ENCODE data around the gene PTPN14.

Gene PTPN14

DNA sequence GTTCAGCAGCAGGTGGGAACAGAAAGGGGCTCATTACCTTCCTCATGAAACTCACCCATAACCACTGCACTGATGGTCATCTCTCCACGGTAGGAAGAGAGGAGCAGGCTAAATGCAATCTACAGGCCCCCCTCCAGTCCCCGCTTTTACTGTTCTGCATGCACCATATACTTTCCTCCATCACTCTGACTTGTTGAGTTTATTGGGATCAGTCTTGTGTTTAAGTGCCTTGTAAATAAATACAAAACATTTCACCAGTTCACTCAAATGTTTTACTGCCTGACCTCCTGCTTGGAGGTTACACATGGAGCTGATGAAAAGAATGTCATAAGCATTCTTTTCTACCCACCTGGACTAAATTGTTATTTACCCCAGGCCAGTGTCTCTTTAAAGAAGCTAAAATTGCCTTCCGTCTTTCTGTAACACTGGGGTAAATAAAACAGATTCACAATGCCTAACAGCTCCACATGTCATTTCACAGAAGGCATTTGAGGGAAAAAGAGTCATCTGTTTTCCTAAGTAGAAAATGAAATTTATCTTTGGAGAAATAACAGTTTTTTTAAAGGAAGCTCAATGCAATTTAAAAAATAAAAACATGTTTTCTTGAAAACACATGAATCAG is 30.7 kb downstream of the PTPN14 start (continued):
- TF ChIP-seq ZNF311 (tag by site-specific recombination; IDR thresholded peaks at IDR 0.05; ENCODE audit: borderline replicate concordance) (no peak), ZNF629 (tag by site-specific recombination; IDR thresholded peaks at IDR 0.05) (peak; percentile 76), ZNF202 (tag by site-specific recombination; IDR thresholded peaks at IDR 0.05; ENCODE audit: borderline replicate concordance) (no peak), ZNF610 (tag by site-specific recombination; IDR thresholded peaks at IDR 0.05; ENCODE audit: borderline replicate concordance) (peak; percentile 93; the same call in 1 of the 2 replicates), KLF16 (tag by site-specific recombination; IDR thresholded peaks at IDR 0.05) (peak; percentile 85), OSR2 (tag by site-specific recombination; IDR thresholded peaks at IDR 0.05) (peak; percentile 99), OVOL3 (tag by site-specific recombination; IDR thresholded peaks at IDR 0.05) (peak; percentile 96), ZNF521 (tag by site-specific recombination; IDR thresholded peaks at IDR 0.05) (no peak), ZNF776 (tag by site-specific recombination; IDR thresholded peaks at IDR 0.05; ENCODE audit: borderline replicate concordance) (no peak), ZXDB (tag by site-specific recombination; IDR thresholded peaks at IDR 0.05) (peak; percentile 88), ZFP37 (tag by site-specific recombination; IDR thresholded peaks at IDR 0.05) (no peak), ZNF843 (tag by site-specific recombination; IDR thresholded peaks at IDR 0.05) (peak; percentile 99), ZNF660 (tag by site-specific recombination; IDR thresholded peaks at IDR 0.05) (no peak), ZNF302 (tag by site-specific recombination; IDR thresholded peaks at IDR 0.05; ENCODE audit: low read depth) (0 out of 2 replicates have a peak, but pooled peaks have one; percentile 49), ZNF2 (tag by site-specific recombination; IDR thresholded peaks at IDR 0.05) (peak; percentile 65; the same call in 1 of the 2 replicates), ZNF112 (tag by site-specific recombination; IDR thresholded peaks at IDR 0.05) (no peak), SCRT1 (tag by site-specific recombination; IDR thresholded peaks at IDR 0.05; ENCODE audit: borderline replicate concordance) (peak; percentile 97), KLF7 (tag by site-specific recombination; IDR thresholded peaks at IDR 0.05; ENCODE audit: borderline replicate concordance) (peak; percentile 84; the same call in 1 of the 2 replicates), ZNF416 (tag by site-specific recombination; IDR thresholded peaks at IDR 0.05) (no peak), ZNF664 (tag by site-specific recombination; IDR thresholded peaks at IDR 0.05) (peak; percentile 40; the same call in 1 of the 2 replicates), ZBTB20 (tag by site-specific recombination; IDR thresholded peaks at IDR 0.05) (no peak), ZNF626 (tag by site-specific recombination; IDR thresholded peaks at IDR 0.05) (peak; percentile 47; the same call in 1 of the 2 replicates)
- TF ChIP-seq, protein P1, sequence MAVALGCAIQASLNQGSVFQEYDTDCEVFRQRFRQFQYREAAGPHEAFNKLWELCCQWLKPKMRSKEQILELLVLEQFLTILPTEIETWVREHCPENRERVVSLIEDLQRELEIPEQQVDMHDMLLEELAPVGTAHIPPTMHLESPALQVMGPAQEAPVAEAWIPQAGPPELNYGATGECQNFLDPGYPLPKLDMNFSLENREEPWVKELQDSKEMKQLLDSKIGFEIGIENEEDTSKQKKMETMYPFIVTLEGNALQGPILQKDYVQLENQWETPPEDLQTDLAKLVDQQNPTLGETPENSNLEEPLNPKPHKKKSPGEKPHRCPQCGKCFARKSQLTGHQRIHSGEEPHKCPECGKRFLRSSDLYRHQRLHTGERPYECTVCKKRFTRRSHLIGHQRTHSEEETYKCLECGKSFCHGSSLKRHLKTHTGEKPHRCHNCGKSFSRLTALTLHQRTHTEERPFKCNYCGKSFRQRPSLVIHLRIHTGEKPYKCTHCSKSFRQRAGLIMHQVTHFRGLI (tag by site-specific recombination; IDR thresholded peaks at IDR 0.05), result peak; percentile 69
- TF ChIP-seq, protein P2, sequence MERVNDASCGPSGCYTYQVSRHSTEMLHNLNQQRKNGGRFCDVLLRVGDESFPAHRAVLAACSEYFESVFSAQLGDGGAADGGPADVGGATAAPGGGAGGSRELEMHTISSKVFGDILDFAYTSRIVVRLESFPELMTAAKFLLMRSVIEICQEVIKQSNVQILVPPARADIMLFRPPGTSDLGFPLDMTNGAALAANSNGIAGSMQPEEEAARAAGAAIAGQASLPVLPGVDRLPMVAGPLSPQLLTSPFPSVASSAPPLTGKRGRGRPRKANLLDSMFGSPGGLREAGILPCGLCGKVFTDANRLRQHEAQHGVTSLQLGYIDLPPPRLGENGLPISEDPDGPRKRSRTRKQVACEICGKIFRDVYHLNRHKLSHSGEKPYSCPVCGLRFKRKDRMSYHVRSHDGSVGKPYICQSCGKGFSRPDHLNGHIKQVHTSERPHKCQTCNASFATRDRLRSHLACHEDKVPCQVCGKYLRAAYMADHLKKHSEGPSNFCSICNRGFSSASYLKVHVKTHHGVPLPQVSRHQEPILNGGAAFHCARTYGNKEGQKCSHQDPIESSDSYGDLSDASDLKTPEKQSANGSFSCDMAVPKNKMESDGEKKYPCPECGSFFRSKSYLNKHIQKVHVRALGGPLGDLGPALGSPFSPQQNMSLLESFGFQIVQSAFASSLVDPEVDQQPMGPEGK (tag by site-specific recombination; IDR thresholded peaks at IDR 0.05), result peak; percentile 53
- TF ChIP-seq, protein P3, sequence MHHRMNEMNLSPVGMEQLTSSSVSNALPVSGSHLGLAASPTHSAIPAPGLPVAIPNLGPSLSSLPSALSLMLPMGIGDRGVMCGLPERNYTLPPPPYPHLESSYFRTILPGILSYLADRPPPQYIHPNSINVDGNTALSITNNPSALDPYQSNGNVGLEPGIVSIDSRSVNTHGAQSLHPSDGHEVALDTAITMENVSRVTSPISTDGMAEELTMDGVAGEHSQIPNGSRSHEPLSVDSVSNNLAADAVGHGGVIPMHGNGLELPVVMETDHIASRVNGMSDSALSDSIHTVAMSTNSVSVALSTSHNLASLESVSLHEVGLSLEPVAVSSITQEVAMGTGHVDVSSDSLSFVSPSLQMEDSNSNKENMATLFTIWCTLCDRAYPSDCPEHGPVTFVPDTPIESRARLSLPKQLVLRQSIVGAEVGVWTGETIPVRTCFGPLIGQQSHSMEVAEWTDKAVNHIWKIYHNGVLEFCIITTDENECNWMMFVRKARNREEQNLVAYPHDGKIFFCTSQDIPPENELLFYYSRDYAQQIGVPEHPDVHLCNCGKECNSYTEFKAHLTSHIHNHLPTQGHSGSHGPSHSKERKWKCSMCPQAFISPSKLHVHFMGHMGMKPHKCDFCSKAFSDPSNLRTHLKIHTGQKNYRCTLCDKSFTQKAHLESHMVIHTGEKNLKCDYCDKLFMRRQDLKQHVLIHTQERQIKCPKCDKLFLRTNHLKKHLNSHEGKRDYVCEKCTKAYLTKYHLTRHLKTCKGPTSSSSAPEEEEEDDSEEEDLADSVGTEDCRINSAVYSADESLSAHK (tag by site-specific recombination; IDR thresholded peaks at IDR 0.05), result peak; percentile 97
- TF ChIP-seq, protein P4, sequence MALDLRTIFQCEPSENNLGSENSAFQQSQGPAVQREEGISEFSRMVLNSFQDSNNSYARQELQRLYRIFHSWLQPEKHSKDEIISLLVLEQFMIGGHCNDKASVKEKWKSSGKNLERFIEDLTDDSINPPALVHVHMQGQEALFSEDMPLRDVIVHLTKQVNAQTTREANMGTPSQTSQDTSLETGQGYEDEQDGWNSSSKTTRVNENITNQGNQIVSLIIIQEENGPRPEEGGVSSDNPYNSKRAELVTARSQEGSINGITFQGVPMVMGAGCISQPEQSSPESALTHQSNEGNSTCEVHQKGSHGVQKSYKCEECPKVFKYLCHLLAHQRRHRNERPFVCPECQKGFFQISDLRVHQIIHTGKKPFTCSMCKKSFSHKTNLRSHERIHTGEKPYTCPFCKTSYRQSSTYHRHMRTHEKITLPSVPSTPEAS (tag by site-specific recombination; IDR thresholded peaks at IDR 0.05), result peak; percentile 51; the same call in 1 of the 2 replicates
- TF ChIP-seq, protein P5, sequence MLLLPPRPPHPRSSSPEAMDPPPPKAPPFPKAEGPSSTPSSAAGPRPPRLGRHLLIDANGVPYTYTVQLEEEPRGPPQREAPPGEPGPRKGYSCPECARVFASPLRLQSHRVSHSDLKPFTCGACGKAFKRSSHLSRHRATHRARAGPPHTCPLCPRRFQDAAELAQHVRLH (tag by site-specific recombination; IDR thresholded peaks at IDR 0.05), result peak; percentile 98
- TF ChIP-seq, protein P6, sequence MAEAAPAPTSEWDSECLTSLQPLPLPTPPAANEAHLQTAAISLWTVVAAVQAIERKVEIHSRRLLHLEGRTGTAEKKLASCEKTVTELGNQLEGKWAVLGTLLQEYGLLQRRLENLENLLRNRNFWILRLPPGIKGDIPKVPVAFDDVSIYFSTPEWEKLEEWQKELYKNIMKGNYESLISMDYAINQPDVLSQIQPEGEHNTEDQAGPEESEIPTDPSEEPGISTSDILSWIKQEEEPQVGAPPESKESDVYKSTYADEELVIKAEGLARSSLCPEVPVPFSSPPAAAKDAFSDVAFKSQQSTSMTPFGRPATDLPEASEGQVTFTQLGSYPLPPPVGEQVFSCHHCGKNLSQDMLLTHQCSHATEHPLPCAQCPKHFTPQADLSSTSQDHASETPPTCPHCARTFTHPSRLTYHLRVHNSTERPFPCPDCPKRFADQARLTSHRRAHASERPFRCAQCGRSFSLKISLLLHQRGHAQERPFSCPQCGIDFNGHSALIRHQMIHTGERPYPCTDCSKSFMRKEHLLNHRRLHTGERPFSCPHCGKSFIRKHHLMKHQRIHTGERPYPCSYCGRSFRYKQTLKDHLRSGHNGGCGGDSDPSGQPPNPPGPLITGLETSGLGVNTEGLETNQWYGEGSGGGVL (tag by site-specific recombination; IDR thresholded peaks at IDR 0.05), result peak; percentile 55
- TF ChIP-seq, protein P7, sequence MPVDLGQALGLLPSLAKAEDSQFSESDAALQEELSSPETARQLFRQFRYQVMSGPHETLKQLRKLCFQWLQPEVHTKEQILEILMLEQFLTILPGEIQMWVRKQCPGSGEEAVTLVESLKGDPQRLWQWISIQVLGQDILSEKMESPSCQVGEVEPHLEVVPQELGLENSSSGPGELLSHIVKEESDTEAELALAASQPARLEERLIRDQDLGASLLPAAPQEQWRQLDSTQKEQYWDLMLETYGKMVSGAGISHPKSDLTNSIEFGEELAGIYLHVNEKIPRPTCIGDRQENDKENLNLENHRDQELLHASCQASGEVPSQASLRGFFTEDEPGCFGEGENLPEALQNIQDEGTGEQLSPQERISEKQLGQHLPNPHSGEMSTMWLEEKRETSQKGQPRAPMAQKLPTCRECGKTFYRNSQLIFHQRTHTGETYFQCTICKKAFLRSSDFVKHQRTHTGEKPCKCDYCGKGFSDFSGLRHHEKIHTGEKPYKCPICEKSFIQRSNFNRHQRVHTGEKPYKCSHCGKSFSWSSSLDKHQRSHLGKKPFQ (tag by site-specific recombination; IDR thresholded peaks at IDR 0.05), result peak; percentile 97

Measured in HEK293 (cell line).